HG03575 (cell line): Measurements from ENCODE around the gene RALGAPA1.
"Not testable (repeated sequence)": the region's sequence is repeated elsewhere in the genome, so short reads cannot be mapped to it uniquely, and the experiment has no call there.

ENCODE experiments used
- ATAC-seq: cut with Tn5 transposase; IDR thresholded peaks from one replicate; pipeline ENCODE4 v1.9.1; 2021; ENCODE audit not compliant: unreplicated experiment, insufficient number of reproducible peaks, low FRiP score; ENCODE audit errors: extremely low read depth

RALGAPA1 gene

GRCh38 chr14:35725930-35726329, 83.2 kb downstream of the RALGAPA1 start:
- no peak for ATAC-seq

GRCh38 chr14:35715079-35715478, 94.0 kb downstream of the RALGAPA1 start:
- ATAC-seq = no peak

GRCh38 chr14:35712466-35712865, 96.6 kb downstream of the RALGAPA1 start:
- no peak for ATAC-seq

- no peak for ATAC-seq
Measured at GRCh38 chr14:35708062-35708461, 101.0 kb downstream of the RALGAPA1 start.

- no peak for ATAC-seq
Measured at GRCh38 chr14:35705636-35706035, 103.5 kb downstream of the RALGAPA1 start.

- ATAC-seq = no peak
Measured at GRCh38 chr14:35704793-35705493, 104.2 kb downstream of the RALGAPA1 start.

- ATAC-seq = no peak
Measured at GRCh38 chr14:35701531-35701930, 107.6 kb downstream of the RALGAPA1 start.

- no peak for ATAC-seq
Measured at GRCh38 chr14:35699791-35700444, 109.2 kb downstream of the RALGAPA1 start.

GRCh38 chr14:35696575-35696974, 112.5 kb downstream of the RALGAPA1 start:
- ATAC-seq = no peak

GRCh38 chr14:35696119-35696518, 113.0 kb downstream of the RALGAPA1 start:
- no peak for ATAC-seq

GRCh38 chr14:35695647-35696046, 113.4 kb downstream of the RALGAPA1 start:
- ATAC-seq = no peak

GRCh38 chr14:35695072-35695471, 114.0 kb downstream of the RALGAPA1 start:
- no peak for ATAC-seq

- ATAC-seq = no peak
Measured at GRCh38 chr14:35689000-35689460, 120.1 kb downstream of the RALGAPA1 start.

- no peak for ATAC-seq
Measured at GRCh38 chr14:35688126-35688826, 120.8 kb downstream of the RALGAPA1 start.

- no peak for ATAC-seq
Measured at GRCh38 chr14:35687335-35687939, 121.7 kb downstream of the RALGAPA1 start.

- ATAC-seq = not testable (repeated sequence)
Measured at GRCh38 chr14:35683688-35684087, 125.4 kb downstream of the RALGAPA1 start.

GRCh38 chr14:35682802-35683201, 126.3 kb downstream of the RALGAPA1 start:
- ATAC-seq = no peak

- no peak for ATAC-seq
Measured at GRCh38 chr14:35678403-35679028, 130.6 kb downstream of the RALGAPA1 start.

- no peak for ATAC-seq
Measured at GRCh38 chr14:35669782-35670181, 139.3 kb downstream of the RALGAPA1 start.
